ENCODE data around the gene SLC9A9.
"Not testable (repeated sequence)": the region's sequence is repeated elsewhere in the genome, so short reads cannot be mapped to it uniquely, and the experiment has no call there.

Gene SLC9A9

DNA sequence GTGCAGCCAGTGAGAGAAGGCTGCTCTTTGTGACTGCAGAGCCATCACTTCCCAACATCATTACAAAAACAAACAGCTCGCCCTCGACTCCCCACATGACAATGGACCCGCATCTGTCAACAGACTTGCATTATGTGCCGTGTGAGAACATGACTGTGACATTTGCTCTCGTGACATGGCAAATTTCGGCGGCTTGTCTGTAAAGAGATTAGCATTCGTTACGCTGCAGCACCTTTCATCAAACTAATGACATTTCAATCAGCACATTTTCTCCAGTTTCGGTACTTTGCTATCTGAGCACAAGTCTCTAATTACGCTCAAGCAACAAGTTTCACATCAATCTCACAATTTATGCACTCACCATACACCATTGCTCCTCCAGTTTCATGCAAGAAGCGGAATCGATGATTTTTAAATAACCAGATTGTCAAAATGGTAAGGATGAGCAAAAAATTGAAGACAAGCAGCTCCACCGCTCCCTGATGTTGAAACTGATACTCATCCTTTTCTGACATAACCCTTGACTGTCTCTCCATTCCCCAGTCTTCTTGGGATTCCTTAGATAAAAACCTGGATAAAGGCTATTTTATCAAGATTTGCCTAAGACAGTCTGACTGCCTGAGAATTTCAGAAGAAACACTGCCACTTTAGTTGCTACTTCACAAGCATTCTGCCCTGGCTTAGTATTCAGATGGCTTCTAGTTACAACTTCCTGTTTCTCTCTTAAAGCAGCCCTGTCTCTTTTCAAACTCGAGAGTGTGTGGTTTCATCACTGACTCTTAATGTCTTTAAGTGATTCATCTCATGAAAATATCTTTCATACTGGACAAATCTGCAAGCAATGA, at the start of gene SLC9A9:
Gene SLC9A9, minus strand, starts transcription at position 682 of the 845 bp plus-strand sequence. Its CDS starts 146 bp downstream, at position 536.
- no peak for DNase-seq

DNA sequence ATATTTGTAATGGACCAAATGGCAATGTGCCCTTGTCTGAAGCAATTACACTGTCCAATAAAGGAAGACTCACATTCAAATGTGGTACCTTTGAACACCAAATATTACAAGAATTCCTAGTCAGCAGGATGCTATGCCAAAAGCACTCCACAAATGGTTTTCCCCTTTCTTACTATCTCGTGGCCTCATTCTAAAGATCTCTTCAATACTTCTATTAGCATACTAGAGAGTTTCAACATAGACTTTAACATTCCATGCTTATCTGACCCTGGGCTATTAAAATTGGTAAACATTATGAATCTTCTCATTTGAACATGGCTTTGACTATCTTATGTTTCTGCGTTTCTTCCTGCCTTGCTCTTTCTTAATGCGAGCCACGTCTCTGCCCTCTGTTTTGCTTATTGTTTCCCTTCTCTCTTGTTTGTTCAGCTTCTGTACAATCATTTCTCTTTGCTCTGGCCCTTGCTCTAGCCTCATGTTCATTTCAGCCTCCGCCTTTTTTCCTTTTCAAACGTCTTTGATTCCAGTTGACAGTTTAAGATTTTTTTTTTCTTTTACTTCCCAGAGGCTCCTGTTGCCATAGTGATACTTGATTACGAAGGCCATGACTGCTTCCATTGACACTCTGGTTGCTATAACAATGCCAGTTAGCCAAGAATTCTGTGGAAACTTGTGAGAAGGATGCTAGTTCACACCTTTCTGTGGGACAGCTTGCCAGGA, 49.5 kb upstream of the SLC9A9 start:
- DNase-seq: no peak

DNA sequence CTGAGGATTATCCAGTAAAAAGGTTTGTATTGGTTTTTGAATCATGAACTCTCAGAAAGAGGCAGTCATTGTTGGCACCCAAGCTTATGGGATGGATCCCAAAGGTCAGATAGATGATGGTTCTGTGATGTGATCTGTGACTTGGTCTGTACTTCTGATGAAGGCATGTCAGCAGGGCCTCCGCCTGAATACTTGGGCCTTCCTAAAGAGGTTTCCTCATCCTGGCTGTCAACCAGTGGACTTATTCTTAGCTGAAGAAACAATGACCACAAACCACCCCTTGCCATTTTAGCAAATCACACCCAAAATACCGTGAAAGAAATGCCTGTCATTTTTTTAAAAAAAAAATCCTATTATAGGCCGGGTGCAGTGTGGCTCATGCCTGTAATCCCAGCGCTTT, 48.2 kb upstream of the SLC9A9 start:
- no peak for DNase-seq

DNA sequence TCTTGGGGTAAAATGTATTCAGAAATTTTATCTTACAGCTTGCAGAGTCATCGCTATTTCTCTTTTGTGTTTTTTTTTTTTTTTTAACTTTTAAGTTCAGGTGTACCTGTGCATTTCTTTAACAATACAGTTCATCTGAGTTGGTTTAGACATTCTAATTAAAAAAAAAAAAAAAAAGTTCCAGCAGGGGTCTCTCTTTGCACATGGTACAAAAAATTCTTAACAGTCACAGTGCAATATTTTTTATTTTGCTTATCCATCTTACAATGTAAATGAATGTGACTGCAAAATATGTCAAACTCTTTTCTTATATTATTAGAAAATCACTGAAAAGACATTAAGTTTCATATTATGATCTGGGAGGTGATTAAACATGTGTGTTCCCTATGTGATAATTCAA, 47.5 kb upstream of the SLC9A9 start:
- no peak for DNase-seq

GRCh38 chr3:143888846-143889245, 40.6 kb upstream of the SLC9A9 start:
- no peak for DNase-seq

DNA sequence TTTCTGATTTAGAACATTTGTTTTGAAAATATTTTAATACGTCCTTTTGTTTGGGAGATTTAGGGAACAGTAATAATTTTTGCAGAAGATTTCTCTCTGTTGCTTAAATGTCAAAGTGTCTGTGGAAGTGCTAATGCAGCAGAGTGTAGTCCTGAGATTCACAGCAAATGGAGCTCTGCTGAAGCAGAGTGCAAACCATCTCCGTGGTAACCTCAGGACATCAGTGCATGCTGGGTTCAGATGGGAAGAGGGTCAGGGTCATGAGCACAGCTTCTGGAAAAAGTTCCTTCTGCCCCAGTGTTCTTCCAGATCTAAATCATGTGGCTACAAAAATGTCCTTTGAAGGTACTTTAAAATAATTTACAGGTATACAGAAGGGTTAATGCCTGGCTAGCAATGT, 39.9 kb upstream of the SLC9A9 start:
- DNase-seq: no peak

DNA sequence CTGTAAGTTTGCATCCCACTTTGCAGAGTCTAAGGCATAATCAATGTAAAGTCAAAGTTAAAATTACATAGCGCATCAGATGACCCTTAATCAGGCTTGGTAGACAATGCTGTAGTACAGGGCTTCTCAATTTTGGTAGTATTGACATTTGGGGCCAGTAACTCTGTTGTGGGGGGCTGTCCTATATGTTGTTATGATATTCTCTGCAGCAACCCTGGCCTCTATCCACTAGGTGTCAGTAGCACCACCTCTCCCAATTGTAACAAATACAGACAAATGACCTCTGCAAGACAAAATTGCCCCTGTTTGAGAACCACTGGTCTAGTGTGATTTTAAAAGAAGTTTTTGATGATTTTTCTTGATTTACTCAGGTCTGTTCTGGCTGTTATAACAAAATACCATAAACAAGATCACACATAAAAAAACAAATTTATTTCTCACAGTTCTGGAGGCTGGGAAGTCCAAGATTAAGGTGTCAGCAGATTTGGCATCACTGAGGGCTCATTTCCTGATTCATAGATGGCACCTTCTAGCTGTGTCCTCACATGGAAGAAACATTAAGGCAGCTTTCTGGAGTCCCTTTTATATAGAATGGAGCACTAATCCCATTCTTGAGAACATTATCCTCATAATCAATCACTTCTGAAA, 37.6 kb upstream of the SLC9A9 start:
- peak; percentile 11 for DNase-seq

DNA sequence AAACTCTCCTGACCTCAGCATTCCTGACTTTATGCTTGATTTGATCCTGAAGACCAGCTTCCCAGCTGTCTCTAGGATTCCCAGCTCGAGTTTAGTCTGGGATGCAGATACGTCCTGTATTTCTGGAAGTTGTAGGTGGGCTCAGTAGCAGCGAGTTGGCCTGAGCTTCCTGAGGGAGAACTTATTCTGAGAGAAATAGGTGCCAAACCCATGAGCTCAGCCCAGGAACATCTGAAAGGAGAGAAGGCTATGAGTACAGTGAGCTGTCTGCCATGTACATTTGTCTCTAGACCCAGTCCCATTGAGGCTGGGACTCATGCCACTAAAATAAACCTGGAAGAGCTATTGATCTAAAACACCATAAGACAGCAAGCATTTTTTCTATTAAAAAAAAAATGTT, 36.6 kb upstream of the SLC9A9 start:
- no peak for DNase-seq

- DNase-seq: no peak
Measured at GRCh38 chr3:143883151-143883550, 34.9 kb upstream of the SLC9A9 start.

DNA sequence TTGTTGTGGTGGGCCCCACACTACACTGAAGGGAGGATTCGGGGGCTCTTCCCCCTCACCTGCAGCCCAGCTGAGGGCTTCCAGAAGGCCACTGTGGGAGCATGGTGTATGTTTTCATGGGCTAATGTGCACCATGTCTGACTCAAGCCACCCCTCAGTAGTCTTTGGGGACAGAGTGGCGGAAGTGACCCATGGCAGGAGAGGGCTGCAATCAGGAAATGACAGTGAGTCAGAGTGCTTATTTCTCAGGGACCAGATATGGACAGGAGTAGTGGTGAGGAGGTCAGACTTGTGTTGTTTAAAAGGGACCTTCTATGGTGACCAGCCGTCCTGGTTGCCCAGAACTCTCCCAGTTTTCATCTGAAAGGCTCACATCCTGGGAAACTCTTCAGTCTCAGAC, 32.8 kb upstream of the SLC9A9 start:
- no peak for DNase-seq

DNA sequence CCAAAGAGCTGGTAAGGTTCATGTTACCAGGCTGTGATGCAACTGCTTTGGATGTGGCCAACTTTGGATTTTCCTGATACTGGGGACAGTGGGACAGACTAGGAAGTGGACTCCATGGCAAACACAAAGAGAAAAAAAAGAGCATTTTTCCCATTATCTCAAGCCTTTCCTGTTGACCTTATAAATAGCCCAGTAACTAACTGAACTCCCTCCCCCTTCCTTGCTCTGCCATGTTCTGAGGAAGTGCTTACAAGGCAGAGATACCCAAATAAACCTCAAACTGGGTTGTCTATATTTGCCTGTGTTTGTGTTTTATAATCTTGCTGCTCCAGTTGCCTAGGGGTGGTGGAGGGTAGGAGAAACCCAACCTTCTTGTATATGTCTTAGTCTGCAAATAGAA, 27.3 kb upstream of the SLC9A9 start:
- DNase-seq: no peak

DNA sequence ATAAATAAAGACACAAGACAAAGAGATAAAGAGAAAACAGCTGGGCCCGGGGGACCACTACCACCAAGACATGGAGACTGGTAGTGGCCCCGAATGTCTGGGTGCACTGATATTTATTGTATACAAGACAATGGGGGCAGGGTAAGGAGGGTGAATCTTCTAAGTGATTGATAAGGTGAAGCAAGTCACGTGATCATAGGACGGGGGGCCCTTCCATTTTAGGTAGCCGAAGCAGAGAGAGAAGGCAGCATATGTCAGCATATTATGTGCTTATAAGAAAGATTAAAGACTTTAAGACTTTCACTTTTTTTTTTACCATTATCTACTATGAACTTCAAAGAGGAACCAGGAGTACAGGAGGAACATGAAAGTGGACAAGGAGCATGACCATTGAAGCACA, 25.3 kb upstream of the SLC9A9 start:
- DNase-seq: not testable (repeated sequence)

DNA sequence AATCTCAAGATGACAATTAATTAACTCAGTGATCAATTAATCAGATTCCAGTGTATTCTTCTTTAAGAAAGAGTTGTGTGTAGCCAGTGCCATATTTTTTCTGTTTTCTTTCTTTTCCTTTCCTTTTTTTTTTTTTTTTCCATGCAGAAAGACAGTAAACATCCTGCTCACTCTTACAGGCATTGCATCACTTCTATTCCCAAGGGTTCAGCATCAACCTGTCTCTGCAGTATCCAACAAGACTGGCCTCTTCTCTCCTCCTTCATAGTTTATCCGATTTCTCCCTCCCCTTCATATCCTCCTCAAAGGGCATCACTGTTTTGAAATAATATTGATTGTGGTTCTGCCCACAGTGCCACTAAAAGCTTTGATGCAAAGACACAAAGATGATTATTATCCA, 17.0 kb upstream of the SLC9A9 start:
- DNase-seq: no peak

- DNase-seq: no peak
Measured at GRCh38 chr3:143859465-143860203, 11.4 kb upstream of the SLC9A9 start.

DNA sequence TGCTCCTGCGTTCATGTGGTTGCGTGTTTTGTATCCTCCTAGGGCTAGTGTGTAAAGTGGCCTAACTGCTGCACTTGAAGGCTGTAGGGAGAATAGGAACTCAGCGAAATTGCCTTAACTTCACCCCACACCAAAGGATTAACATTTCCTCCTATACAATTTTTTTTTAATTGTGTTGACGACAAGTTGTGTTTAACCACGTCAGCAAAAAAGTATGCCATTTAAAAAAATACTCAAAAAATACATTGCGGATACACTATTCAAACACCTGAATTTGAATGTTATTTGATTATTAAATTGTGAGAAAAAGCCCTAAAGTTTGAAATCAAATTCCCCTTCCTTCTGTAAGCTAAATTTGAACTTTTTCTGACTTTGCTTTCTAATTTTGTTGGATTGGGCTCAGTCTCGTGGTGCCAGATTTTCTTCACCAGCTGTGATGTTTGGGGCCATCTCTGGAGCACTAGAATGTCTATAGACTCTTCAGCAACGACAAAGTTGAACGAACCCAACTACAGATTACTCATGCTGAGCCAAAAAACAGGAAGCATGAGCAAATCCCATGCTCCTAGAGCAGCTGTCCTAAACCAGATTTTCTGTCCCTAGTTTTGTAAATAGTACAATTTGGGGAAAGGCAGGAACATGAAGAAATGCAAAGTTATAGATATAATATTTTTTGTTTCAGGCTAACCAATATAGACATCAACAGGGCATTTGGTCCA, 8.1 kb upstream of the SLC9A9 start:
- DNase-seq: no peak

GRCh38 chr3:143855183-143855582, 6.9 kb upstream of the SLC9A9 start:
- no peak for DNase-seq

DNA sequence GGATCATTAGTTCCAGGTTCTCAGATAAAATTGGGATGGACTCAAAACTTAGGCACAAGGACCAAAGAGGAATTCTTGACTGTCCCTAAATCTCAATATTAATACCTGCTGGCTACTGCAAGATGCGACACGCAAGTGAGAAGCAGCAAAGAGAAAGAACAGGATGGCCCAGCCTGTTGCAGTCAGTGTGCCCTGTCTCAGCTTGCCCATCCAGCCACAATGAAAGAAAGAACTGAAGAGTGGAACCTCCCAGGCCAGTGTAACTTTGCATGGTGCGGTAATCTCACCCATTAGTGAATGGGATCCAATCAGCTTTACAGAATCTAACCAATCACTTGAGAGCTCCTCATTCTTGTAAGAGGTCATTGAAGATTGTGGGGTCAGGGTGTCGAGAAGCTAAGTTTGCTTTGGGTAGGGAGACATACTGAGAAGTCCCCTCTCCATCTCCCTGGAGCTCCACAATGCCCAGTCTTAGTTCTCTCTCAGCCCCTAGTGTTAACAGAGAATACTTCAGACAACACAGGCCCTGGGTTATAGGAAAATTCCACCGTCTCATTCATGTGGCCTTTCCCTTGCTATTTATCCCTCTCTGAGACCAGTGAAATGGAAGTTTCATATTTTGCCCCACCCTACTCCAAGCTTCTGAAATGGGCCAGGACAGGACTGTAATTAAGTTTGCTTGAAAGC, 3.2 kb upstream of the SLC9A9 start:
- no peak for DNase-seq

DNA sequence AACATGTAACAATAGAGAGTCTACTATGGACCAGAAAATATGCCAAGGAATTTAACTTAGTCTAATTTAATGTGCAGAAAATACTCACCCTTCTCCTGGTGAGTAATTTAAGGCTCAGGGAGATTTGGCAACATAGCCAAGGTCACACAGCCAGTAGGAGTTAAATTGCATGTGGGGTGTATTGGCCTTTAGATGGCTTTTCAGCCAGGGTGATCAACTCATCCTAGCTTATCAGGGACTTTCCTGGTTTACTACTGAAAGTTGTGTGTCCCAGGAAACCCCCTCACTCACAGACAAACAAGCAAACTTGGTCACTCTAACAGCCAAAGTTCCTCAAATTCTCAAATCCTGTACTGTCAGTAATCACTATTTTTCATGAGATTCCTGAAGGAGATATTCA, 2.6 kb upstream of the SLC9A9 start:
- DNase-seq: no peak

DNA sequence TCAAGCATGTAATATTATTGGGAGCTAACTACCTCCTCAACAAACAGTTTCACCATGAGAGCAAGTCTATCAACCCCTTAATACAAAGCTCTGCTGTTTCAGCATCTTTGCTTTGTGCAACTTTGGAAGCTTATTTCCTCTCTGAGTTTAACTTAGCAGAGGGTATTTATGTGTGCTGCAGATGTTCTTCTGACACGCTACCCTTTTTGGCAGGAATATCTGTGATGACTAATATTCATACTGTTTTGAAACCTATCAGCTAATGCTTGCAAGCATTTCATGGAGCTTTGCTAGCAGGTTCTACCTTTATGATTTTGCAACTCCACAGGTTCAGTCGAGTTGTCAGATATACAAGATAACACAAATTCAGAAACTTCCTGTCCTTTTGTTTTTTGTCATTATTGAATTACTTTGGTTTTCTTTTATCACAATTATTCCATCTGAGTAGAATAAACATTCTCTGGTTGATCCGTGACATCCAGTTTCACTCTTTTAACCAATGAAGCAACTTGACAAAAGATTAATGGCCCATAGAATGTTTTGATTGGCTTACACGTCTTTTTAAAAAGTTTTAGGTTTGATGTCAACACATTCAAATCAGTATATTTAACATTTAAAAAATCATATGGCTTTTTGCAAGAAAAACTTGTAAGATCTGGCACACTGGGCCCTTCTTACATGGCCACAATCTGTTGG, 1.7 kb upstream of the SLC9A9 start:
- DNase-seq: no peak

- no peak for DNase-seq
Measured at GRCh38 chr3:143848704-143849103, 436 bp upstream of the SLC9A9 start.

DNA sequence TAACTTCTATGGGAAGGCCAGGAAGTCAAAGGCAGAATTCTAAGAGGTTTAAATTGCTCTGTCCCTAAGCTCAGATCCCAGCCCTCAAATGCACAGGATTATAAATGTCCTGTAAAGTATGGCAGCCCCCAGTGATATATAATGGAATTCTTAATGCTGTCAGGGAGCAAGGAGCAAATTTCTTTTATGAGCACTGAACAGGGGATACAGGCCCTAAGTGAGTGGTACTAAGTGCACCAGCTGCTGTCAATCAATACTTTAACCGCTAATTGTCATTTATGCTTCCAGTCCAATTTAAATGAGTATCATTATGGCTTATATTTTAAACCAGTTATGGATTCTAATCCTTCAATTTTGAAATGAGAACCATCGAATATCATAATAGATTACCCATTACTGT, 4.7 kb downstream of the SLC9A9 start:
- DNase-seq: no peak
